Activated CD8-positive, alpha-beta memory T cell treated with anti-CD3 and anti-CD28 coated beads, Interleukin-2, amount 50 U/mL, for 4 hours (primary cell): Measurements from ENCODE around the gene DNAJC4.
A peak's percentile ranks its signal among the peaks of the same experiment; 100 is the strongest.

Source experiments
- DNase-seq: peaks from one replicate; pipeline ENCODE4 v3.0.0-alpha.2; 2020

Gene DNAJC4

DNA sequence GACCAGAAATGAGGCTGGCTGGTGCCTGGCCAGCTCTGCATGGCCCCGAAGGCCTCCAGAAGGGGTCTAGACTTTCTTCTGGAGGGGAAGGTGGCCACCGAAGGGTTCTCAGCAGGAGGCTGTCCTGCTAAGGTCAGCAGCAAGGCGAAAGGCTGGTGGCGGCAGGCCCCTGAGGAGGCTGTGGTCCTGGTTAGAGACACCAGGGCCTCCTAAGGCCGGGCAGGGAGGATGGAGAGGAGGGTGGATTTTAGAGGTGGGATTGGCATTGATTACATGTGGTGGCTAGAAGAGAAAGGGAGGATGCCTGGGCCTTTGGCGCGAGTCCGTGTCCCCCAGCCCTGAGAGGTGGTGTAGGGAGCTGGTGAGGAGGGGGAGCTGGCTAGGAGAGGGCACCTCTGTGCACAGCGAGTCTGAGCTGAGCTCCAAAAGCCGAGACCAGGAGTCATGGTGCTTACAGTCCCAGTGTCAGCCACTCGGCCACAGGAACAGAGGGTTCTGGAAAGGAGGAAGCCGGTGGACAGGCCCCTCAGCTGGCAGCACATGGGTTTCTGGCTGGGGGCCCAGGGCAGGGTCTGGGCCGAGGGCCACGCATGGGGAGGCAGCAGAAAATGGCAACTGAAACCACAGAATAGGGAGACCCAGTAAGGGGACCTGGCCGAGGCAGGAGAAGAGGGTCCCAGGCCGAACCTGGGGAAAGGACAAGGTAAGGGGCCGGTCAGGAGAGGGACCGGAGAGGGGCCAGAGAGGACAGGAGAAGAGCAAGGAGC, 21.4 kb upstream of the DNAJC4 start:
- no peak for DNase-seq

- DNase-seq, result no peak
Measured at GRCh38 chr11:64209563-64209843, 20.8 kb upstream of the DNAJC4 start.

GRCh38 chr11:64210301-64211020, 19.9 kb upstream of the DNAJC4 start:
- DNase-seq, result no peak

DNA sequence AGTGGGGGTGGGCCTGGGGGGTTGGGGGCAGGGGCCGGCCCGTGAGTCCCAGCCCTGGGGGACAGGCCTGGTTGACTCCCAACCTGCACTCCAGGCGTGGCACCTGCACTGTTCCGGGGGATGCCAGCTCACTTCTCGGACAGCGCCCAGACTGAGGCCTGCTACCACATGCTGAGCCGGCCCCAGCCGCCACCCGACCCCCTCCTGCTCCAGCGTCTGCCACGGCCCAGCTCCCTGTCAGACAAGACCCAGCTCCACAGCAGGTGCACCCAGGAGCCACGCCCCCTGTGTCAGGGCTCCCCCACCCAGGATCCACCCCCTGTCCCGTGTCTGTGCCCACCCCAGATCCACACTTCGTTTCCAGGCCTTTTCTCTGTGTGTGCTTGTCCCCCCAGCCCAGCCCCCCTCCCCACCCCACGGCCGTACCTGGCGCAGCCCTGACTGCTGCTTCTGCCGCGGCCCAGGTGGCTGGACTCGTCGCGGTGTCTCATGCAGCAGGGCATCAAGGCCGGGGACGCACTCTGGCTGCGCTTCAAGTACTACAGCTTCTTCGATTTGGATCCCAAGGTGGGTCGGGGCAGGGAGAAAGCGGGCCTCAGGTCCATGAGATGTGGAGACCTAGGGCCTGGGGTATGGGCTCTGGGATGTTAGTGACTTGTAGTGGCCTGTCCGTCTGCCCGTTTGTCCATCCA, 19.0 kb upstream of the DNAJC4 start:
- DNase-seq, result no peak

DNA sequence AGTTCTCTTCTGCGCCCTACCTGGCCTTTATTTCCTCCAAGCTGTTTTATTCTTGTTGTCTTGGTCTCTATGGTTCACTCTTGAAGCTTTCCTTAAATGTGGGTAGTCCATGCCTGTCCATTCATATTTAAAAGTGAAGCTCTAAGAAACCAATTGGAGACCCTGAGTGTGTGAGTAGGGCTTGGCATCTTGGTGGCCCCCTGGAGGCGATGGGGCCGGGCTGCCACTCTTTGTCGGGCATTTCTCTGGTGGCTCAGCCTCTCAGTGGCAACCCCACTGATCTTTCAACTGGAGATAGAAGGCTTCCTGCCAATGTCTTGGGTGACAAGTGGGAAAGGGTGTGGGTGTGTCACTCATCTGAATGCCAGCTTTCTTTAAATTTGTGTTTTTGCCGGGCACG, 13.5 kb upstream of the DNAJC4 start:
- no peak for DNase-seq

- no peak for DNase-seq
Measured at GRCh38 chr11:64218628-64219353, 11.6 kb upstream of the DNAJC4 start.

- no peak for DNase-seq
Measured at GRCh38 chr11:64219354-64219684, 11.0 kb upstream of the DNAJC4 start.

DNA sequence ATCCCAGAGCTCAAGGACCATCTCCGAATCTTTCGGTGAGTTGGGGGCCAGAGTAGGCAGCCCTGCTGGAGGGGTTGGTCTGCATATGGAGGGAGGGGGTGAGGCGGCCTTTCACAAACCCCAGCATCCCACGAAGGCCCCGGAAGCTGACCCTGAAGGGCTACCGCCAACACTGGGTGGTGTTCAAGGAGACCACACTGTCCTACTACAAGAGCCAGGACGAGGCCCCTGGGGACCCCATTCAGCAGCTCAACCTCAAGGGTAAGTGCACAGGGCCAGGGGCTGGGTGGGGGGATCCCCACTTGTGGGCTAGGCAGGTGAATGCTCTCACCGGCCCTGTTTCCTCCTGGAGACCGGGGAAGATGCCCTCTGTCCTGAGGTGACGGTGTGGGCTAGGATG, 10.6 kb upstream of the DNAJC4 start:
- no peak for DNase-seq

GRCh38 chr11:64220271-64220670, 10.1 kb upstream of the DNAJC4 start:
- DNase-seq, result no peak

- no peak for DNase-seq
Measured at GRCh38 chr11:64220798-64221197, 9.6 kb upstream of the DNAJC4 start.

GRCh38 chr11:64222651-64223000, 7.7 kb upstream of the DNAJC4 start:
- DNase-seq, result no peak

DNA sequence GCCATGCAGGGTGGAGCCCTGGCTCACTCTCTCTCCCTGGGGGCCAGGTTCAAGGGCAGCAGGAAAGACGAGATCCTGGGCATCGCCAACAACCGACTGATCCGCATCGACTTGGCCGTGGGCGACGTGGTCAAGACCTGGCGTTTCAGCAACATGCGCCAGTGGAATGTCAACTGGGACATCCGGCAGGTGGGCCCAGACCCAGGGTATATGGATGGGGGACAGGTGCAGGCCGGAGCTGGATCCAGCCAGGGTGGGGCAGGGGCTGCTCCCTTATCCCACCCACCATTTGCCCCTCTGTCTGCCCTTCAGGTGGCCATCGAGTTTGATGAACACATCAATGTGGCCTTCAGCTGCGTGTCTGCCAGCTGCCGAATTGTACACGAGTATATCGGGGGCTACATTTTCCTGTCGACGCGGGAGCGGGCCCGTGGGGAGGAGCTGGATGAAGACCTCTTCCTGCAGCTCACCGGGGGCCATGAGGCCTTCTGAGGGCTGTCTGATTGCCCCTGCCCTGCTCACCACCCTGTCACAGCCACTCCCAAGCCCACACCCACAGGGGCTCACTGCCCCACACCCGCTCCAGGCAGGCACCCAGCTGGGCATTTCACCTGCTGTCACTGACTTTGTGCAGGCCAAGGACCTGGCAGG, 7.2 kb upstream of the DNAJC4 start:
- DNase-seq, result peak; percentile 14

- DNase-seq, result peak; percentile 17
Measured at GRCh38 chr11:64224151-64224890, 6.0 kb upstream of the DNAJC4 start.

GRCh38 chr11:64224891-64225607, 5.3 kb upstream of the DNAJC4 start:
- peak; percentile 17 for DNase-seq

DNA sequence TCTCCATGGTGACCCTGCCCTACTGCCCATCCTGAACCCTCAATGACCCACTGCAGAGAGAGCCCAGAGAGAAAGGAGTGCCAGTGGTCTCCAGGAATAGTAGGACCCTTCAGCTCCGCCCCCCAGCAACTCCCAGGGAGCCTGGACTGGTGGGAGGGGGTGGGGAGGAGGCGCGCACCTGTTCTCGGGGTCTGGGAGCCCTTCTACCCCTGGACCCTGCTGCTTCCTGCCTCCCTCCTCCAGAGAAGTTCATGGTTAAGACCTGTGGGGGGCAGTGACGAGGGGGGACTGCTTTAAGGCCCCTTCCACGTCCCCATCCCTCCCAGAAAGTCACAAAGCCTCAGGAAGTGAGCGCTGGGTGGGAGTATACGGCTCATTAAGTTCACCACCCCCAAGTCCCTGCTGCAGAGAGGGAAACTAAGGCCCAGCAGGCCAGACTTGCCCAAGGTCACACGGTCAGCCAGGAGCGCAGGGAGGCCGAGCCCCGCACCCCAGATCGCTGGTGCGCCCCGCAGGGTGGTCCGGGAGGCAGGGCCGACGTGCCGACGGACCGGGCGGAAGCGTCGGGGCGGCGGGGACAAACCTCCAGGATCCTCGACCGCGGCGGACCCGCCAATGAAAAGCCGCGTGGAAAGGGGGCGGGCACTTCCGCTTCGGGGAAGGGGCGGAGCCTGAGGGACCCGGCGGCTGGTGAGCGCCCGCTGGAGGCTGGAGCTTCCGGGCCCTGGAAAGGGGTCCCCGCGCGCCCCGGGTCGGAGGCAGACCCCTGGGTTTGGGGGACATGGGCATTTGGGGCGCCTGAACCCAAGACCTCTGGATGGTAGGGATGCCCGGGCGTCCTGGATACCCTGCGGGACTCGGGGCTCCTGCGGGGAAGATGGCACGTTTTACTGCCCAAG, 4.5 kb upstream of the DNAJC4 start, which contains the start of the genes NUDT22 and TRPT1:
Gene NUDT22 (plus strand): TSS at position 667 of the 899 bp plus-strand sequence. CDS start 379 bp downstream, outside the sequence.
Gene TRPT1 (minus strand): TSS at position 579 of the 899 bp plus-strand sequence. CDS start 326 bp downstream, at position 253.
- DNase-seq, result peak; percentile 94

- peak; percentile 53 for DNase-seq
Measured at GRCh38 chr11:64226507-64227051, 3.8 kb upstream of the DNAJC4 start.

DNA sequence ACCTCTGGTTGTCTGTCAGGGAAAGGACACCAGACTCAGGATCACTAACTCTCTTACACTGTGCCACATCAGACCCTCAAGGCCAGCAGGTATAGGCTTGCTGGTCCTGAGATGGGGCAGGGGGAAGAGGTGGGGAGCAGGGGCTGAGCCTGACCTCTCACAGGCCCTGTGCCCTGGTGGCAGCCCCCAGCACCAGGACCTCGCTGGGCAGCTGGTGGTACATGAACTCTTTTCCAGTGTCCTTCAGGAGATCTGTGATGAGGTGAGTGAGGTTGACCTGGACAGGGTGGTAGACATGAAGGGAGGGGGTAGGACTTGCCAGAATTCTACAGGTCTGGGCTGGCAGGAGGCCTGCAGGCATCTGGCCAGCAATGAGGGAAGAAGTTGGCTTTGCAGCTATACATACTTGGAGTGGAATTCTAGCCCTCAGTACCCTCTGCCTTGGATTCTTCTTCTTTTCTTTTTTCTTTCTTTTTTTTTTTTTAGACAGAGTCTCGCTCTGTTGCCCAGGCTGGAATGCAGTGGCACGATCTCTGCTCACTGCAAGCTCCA, 2.9 kb upstream of the DNAJC4 start:
- no peak for DNase-seq

GRCh38 chr11:64229090-64229743, 1.1 kb upstream of the DNAJC4 start:
- DNase-seq, result no peak

DNA sequence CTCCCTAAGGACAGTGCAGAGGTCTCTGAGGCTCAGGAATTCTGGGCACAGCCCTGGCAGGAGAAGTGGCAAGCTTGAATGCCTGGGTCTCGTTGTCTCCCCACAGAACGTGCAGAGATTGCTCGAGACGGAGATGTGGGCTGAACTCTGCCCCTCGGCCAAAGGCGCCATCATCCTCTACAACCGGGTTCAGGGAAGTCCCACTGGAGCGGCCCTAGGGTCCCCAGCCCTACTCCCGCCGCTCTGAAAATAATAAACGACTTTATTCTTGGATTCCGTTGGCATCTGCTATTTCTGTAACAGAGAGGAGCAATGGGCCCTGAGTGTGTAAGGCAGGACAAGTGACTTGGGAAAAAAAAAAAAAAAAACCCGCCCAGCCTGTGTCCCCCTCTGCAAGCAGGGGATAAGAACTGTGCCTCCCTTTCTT, 591 bp upstream of the DNAJC4 start:
- DNase-seq, result no peak
